K562 treated with DMSO at 1 percent for 12 hours (cell line): Measurements from ENCODE around the gene OR52H1. TPM values are rescaled to one million over a fixed set of nuclear protein-coding genes. Genes with fewer than 3 reads are reported as not detected.

Experiments
- total RNA-seq: library from RNA; unstranded; fragments of 300-600 nt; gene quantifications from 2 replicates; pipeline ENCODE4 v1.2.3, GENCODE V29; 2022; ENCODE audit not compliant: insufficient read depth

OR52H1 gene
- 0.78 TPM in 1 of 2 replicates, not detected in the other for total RNA-seq

DNA sequence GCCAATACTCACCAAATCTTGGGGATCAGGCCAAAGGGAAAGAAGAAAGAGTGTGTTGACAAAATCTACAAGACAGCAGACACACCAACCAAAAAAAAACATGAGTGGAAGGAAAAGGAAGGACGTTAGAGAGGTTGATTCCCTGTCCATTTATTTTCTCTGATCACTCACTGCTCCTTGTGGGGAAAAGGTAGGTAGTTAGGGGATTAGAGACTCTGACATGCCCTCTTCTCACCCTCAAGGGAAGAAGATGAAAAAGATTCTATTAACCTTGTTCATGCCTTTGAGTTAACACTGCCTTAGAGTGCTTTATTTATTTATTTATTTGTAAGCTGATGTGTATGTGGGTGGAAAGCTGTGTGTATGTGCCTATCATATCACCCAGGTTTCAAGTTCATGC lies at the start of gene OR52H1:
OR52H1 (minus strand) TSS at position 101 of the 400 bp plus-strand sequence. CDS start 3,035 bp downstream, outside the sequence.

DNA sequence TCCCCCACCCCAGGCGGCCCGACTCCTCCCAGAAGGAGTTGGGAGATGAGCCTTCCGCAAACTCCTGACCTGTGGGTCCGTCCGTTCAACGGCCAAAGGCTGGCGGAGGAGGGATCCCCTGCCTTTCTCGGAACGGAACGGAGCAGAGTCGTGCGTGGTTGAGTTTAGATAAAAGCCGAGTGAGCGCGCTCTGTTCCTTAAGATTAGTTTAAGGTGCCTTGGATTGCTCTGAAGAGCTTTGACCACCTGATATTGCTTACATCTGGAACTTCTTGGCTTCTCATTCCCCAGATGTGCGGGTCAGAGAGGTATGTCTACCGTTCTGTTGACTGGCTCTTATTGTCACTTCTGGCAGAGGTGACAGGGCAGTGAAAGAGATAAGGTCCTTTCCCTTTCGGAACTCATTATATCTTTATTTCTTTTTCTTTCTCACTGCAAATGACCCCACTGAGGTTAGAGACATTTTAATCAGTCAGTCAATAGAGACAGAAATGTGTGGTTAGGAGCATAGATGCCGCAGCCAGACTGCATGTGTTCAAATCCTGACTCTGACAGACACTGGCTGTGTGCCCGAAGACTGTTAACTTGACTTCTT lies 48.4 kb upstream of the OR52H1 start, which contains the start of gene TRIM6:
TRIM6 (plus strand) TSS at position 31 of the 595 bp plus-strand sequence; CDS start at position 292, 261 bp downstream.

DNA sequence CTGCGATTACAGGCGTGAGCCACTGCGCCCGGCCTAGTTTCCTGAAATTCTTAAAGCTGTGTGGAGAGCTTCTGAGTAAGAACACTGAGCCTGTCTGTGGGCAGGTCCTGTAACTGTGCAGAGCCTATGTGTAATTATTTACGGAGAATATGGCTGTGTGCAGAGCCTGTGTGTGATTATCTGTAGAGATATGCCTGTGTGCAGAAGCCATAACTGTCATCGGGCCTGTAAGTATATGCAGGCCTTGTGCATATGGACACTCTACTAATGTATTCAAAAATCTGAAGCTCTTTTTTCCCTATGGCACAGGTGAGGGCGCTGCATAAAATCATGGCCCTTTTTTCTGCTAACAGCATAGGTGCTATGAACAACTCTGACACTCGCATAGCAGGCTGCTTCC lies 32.2 kb upstream of the OR52H1 start, which contains the start of gene OR52B6:
OR52B6 (plus strand) TSS at position 301 of the 400 bp plus-strand sequence; CDS start at position 301, 0 bp downstream.

DNA sequence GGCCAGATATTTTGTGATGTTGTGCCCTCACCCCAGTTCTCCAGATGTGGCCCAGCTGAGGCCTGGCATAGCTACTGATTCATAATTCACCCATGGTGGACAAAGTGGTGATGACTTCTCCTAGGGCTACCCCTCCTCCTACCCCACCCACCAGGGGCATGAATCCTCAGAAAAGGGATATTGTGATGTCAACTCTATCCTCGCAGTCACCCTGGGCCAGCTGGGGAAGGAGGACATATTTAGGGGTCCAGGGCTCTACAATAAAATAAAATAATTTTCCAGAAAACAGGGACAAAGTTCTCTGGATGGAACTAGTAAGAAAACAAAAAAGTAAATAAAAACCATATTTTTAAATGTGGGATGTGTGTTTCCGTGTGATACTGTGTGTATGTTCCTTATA lies 31.7 kb downstream of the OR52H1 start, which contains the start of gene UBQLNL:
UBQLNL (minus strand) TSS at position 101 of the 400 bp plus-strand sequence. CDS start 258 bp downstream, outside the sequence.

DNA sequence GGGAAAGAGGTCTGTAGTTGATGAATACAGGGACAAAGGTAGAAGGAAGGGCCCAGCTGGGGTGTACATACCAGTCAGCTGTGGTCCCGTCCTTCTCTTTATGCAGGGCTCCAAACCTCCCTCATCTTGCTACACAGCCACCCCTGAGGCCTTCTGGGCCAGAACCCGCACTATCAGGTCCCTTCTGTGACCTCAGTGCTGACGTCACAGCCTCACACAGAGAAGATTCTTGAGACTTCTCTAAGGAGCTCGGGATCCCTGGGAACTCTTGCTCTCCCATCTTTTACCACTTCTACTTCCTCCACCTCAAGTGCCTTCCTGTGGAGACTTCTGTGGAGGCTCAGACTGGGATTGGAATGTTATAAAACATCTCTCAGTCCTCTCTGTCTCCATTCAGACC lies 38.5 kb downstream of the OR52H1 start, which contains the start of gene UBQLN3:
UBQLN3 (minus strand) TSS at position 155 of the 400 bp plus-strand sequence. CDS start 399 bp downstream, outside the sequence.

Other genes with a start within 250 kb of the OR52H1 start
- 17.7 and 70.6 TPM in 2 replicates for gene OR51B4, start 246.6 kb downstream of the OR52H1 start, total RNA-seq
- gene OR51B2, start 224.2 kb downstream of the OR52H1 start, total RNA-seq: 2.2 TPM in 1 of 2 replicates, not detected in the other
- gene OR51B5, start 205.0 kb downstream of the OR52H1 start, total RNA-seq: 36.4 and 64.3 TPM in 2 replicates
- gene OR51B6, start 197.0 kb downstream of the OR52H1 start, total RNA-seq: not detected in 2 replicates
- gene OR51M1, start 164.7 kb downstream of the OR52H1 start, total RNA-seq: not detected in 2 replicates
- not detected in 2 replicates for gene OR51Q1, start 126.4 kb downstream of the OR52H1 start, total RNA-seq
- not detected in 2 replicates for gene OR51I1, start 107.0 kb downstream of the OR52H1 start, total RNA-seq
- gene OR51I2, start 99.2 kb downstream of the OR52H1 start, total RNA-seq: not detected in 2 replicates
- gene OR52D1, start 59.9 kb downstream of the OR52H1 start, total RNA-seq: not detected in 2 replicates
- gene UBQLN3, start 38.6 kb downstream of the OR52H1 start, total RNA-seq: not detected in 2 replicates
- 0.63 TPM in 1 of 2 replicates, not detected in the other for gene UBQLNL, start 31.8 kb downstream of the OR52H1 start, total RNA-seq
- not detected in 2 replicates for gene OR52B6, start 32.3 kb upstream of the OR52H1 start, total RNA-seq
- gene TRIM6, start 48.1 kb upstream of the OR52H1 start, total RNA-seq: 9.7 and 20.8 TPM in 2 replicates
- 0.94 and 4.2 TPM in 2 replicates for gene TRIM34, start 76.5 kb upstream of the OR52H1 start, total RNA-seq
- gene TRIM5, start 136.5 kb upstream of the OR52H1 start, total RNA-seq: 8.5 and 23.0 TPM in 2 replicates
- 1.0 and 2.4 TPM in 2 replicates for gene TRIM22, start 141.2 kb upstream of the OR52H1 start, total RNA-seq
- gene OR56B1, start 187.9 kb upstream of the OR52H1 start, total RNA-seq: not detected in 2 replicates
- not detected in 2 replicates for gene OR52N4, start 205.7 kb upstream of the OR52H1 start, total RNA-seq
- not detected in 2 replicates for gene OR52N5, start 234.8 kb upstream of the OR52H1 start, total RNA-seq
- gene OR52N1, start 242.7 kb upstream of the OR52H1 start, total RNA-seq: not detected in 2 replicates